Neural progenitor cell (in vitro differentiated cells): ENCODE data around the gene GATA1.

Experiments used
- EZH2 ChIP-seq: fragments of 200-600 bp; sonication (generic); IDR thresholded peaks from 2 replicates; pipeline ENCODE4 v1.6.1; 2017; ENCODE audit warnings: antibody characterized with exemption, mild to moderate bottlenecking, moderate library complexity
- TF ChIP-seq, protein P1 (sequence below): fragments of 200-600 bp; sonication (generic); IDR thresholded peaks from 2 replicates; pipeline ENCODE4 v1.5.1; 2017; ENCODE audit warnings: antibody characterized with exemption, mild to moderate bottlenecking

GRCh38 chrX:48753708-48754228 lies 32.6 kb upstream of the GATA1 start:
- TF ChIP-seq, protein P1, sequence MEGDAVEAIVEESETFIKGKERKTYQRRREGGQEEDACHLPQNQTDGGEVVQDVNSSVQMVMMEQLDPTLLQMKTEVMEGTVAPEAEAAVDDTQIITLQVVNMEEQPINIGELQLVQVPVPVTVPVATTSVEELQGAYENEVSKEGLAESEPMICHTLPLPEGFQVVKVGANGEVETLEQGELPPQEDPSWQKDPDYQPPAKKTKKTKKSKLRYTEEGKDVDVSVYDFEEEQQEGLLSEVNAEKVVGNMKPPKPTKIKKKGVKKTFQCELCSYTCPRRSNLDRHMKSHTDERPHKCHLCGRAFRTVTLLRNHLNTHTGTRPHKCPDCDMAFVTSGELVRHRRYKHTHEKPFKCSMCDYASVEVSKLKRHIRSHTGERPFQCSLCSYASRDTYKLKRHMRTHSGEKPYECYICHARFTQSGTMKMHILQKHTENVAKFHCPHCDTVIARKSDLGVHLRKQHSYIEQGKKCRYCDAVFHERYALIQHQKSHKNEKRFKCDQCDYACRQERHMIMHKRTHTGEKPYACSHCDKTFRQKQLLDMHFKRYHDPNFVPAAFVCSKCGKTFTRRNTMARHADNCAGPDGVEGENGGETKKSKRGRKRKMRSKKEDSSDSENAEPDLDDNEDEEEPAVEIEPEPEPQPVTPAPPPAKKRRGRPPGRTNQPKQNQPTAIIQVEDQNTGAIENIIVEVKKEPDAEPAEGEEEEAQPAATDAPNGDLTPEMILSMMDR, result no peak
- no peak for TF ChIP-seq EZH2
